ENCODE results near the gene DDRGK1.
"Not testable (repeated sequence)": the region's sequence is repeated elsewhere in the genome, so short reads cannot be mapped to it uniquely, and the experiment has no call there.

The DDRGK1 gene

DNA sequence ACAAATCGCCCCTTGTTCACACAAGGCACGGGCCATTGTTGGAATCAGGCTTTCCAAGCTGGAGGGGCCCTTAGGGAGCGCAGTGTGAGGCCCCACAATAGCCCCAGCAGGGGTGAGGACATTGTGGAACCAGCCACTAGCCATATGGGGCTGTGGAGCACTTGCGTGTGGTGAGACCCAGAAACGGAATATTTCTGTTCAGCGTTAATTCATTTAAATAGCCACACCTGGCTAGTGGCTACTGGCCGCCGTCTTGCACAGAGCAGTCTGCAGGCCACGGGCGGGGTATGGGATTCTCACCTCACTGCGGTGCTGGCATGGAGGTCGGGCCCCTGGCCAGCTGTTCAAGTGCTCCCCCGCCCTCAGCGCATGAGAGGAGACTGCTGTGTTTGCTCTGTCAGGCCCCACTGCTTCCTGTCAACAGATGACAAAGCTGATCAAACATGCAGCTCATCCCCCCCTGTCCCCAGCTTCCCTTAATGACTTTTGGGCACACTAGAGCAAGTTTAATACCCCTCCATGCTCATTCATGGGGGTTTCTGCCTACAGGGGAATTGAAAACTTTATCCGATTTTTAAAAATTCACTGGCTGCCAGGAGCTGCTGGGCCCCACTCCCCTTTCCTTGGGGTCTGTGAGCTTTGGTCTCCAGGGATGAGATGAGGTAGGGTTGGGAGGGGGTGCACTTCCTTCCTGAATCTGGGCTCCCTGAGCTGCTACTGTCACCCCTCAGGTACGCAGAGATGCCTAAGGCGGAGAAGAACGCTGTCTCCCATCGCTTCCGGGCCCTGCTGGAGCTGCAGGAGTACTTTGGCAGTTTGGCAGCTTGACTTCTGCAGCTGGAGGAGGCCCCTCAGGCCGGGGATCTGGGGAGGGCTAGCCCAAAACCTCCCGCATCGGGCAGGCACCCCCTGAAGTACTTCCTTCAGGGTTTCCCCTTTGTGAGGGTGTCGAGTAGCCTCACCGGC is 18.4 kb upstream of the DDRGK1 start:
- ChIA-PET CTCF (interaction anchor here (1.0 to 7.1 kb wide), 3 partner anchors 14 to 54 kb away, joined by 3 to 74 read pairs (median 4); partner anchors contain the start of gene ITPA), POLR2A (no interaction called here)

DNA sequence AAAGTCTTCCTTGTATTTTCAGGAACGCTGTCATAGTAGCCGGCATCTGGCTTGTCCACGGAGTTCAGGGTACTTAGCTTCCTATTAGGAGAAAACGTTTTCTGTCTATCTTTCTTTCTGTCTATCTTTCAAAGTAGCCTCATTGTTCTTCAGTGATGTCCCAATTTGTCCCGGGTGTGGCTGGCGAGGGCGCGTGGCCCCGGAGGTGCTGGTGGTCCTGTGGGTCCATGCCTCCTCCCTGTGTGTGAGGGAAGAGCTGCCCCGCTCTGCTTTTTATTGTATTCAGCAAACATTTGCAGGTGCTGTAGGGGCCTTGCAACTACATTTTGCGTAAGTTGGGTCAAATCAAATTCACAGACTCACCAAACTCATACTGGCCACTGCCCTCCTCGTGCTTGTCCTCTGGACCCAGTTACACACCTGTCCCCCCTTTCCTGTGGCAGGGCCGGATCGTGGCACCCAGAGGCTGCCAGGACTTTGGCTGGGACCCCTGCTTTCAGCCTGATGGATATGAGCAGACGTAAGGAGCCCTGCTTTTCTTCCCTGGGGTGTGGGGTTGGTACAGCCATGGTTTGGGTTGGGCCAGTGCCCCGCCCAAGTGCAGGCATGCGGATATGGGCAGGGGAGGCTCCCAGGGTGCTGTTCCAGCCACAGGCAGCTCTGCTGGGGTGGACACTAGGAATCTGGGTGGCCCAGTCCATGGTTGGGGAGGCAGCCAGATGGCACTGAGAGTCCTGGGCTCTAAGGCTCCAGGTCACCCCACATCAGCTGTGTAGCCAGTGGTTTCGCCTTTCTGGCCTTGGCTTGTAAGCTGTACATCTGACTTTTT is 17.1 kb upstream of the DDRGK1 start:
- TF ChIP-seq, protein P1, sequence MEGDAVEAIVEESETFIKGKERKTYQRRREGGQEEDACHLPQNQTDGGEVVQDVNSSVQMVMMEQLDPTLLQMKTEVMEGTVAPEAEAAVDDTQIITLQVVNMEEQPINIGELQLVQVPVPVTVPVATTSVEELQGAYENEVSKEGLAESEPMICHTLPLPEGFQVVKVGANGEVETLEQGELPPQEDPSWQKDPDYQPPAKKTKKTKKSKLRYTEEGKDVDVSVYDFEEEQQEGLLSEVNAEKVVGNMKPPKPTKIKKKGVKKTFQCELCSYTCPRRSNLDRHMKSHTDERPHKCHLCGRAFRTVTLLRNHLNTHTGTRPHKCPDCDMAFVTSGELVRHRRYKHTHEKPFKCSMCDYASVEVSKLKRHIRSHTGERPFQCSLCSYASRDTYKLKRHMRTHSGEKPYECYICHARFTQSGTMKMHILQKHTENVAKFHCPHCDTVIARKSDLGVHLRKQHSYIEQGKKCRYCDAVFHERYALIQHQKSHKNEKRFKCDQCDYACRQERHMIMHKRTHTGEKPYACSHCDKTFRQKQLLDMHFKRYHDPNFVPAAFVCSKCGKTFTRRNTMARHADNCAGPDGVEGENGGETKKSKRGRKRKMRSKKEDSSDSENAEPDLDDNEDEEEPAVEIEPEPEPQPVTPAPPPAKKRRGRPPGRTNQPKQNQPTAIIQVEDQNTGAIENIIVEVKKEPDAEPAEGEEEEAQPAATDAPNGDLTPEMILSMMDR (IDR thresholded peaks at IDR 0.05; ENCODE audit: insufficient read depth, low read length, missing control alignments): no peak
- ChIA-PET CTCF (interaction anchor here (0.9 to 7.1 kb wide), 4 partner anchors 11 to 108 kb away, joined by 3 to 74 read pairs (median 5); partner anchors contain the start of gene ITPA), POLR2A (no interaction called here)
- no peak overlapping the region for H3K4me3 ChIP-seq (ENCODE audit: low read depth, low read length)
- DNase-seq (ENCODE audit: low read depth, low spot score): no peak

More for the DNA sequence above, 18.4 kb upstream of the DDRGK1 start:
- DNase-seq (ENCODE audit: low read depth, low spot score): no peak
- TF ChIP-seq, protein P1 (IDR thresholded peaks at IDR 0.05; ENCODE audit: insufficient read depth, low read length, missing control alignments): no peak
- no peak overlapping the region for H3K4me3 ChIP-seq (ENCODE audit: low read depth, low read length)

DNA sequence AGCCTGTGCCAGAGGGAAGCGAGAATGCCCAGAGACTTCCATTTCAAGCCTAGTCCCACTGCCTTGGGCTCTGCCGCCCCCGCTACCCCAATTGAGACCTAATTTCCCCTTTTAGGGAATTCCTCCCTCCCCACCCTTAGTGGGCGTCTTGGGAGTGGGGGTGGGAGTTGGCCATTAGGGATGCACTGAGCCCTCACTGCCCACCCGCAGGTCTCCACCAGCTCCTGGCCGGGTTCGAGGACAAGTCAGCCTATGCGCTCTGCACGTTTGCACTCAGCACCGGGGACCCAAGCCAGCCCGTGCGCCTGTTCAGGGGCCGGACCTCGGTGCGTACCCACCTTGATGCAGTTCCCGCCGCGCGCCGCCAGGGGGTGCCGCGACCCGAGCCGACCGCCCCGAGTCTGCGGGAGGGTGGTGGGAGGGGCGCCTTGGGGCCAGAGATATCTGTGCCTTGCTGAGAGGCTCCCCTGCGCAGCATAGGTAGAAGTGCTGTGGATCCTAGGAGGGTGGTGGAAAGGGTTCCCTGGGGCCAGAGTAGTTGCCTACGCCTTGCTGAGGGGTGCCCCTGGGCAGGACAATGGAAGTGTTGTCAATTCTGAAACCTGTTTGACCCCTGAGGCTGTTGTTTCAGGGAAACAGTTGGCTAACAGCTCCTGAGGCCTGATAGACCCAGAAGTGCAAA is 14.0 kb upstream of the DDRGK1 start:
- POLR2A ChIA-PET: no interaction called here
- TF ChIP-seq, protein P1 (IDR thresholded peaks at IDR 0.05; ENCODE audit: insufficient read depth, low read length, missing control alignments): peak; percentile 95
- DNase-seq (ENCODE audit: low read depth, low spot score): no peak
- CTCF ChIA-PET: interaction anchor here (0.6 to 7.1 kb wide), 28 partner anchors 9 to 115 kb away, joined by 3 to 74 read pairs (median 6); partner anchors contain the start of genes ITPA and SLC4A11
- no peak overlapping the region for H3K4me3 ChIP-seq (ENCODE audit: low read depth, low read length)

DNA sequence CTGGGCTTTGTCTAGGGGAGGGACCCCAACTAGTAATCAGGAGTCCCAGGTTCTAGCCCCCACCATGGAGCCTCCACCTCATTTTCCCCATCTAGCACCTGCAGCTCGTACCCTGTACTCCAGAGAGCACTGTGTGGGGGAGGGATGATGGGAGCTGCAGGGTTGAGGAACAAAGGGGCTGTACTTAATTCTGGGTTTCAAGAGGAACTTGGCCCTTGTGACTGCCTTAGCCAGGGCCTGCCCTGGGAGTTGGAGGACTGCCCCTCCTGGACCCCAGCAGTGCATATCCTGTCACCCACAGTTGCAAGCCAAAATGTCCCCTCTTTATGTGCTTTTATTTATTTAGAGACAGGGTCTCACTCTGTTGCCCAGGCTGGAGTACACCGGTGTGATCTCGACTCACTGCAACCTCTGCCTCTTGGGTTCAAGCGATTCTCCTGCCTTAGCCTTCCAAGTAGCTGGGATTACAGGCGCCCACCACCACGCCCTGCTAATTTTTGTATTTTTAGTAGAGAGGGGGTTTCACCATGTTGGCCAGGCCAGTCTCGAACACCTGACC is 11.0 kb upstream of the DDRGK1 start:
- H3K4me3 ChIP-seq (ENCODE audit: low read depth, low read length); POLR2A ChIA-PET; DNase-seq (ENCODE audit: low read depth, low spot score): not testable (repeated sequence)
- CTCF ChIA-PET: interaction anchor here (1.9 kb wide), 1 partner anchor 102 kb away, joined by 4 read pairs; no protein-coding TSS in a partner anchor

DNA sequence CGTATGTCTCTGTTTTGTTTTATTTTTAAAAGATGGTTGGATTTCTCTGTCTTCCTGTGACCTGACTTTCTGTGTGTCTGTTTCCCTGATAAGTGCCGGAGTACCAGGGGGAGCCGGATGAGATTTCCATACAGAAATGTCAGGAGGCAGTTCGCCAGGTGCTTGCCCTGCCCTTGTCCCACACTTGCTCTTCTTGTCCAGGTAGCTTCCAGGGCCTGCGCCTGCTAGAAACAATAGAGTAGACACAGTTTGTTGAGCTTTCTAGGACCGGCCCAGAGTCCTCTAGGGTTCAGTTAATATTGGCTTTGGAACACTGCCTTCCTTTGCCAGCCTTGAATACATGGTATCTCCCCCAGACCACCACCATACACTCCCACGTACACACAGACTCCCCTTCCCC is 8.7 kb upstream of the DDRGK1 start:
- ChIA-PET CTCF (interaction anchor here (1.9 to 8.1 kb wide), 2 partner anchors 7 to 12 kb away, joined by 6 to 74 read pairs; no protein-coding TSS in a partner anchor), POLR2A (no interaction called here)
- TF ChIP-seq, protein P1 (IDR thresholded peaks at IDR 0.05; ENCODE audit: insufficient read depth, low read length, missing control alignments): no peak
- no peak overlapping the region for H3K4me3 ChIP-seq (ENCODE audit: low read depth, low read length)
- no peak for DNase-seq (ENCODE audit: low read depth, low spot score)

DNA sequence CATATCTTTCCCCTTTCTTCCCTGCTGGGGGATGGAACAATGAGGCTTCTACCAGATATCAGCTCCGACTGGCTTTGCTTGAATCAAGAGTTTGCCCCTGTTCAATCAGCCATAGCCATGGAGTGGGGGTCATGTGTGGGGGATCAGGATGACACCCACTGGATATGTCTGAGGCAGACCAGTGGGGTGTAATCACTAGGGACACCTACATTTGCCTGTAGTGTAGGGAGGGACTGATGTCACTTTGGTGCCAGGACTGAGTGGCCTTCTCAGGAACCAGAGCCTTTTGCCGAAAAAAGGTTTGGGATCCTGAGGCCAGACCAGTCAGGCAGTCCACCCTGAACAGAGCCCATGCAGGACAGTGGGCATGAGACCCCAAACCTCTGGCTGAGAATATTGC is 5.9 kb upstream of the DDRGK1 start:
- peak overlapping the region; percentile 89 for H3K4me3 ChIP-seq (ENCODE audit: low read depth, low read length)
- DNase-seq (ENCODE audit: low read depth, low spot score): no peak
- TF ChIP-seq, protein P1 (IDR thresholded peaks at IDR 0.05; ENCODE audit: insufficient read depth, low read length, missing control alignments): no peak
- ChIA-PET POLR2A (no interaction called here), CTCF (interaction anchor here (1.8 to 8.1 kb wide), 2 partner anchors 10 to 17 kb away, joined by 4 to 74 read pairs; no protein-coding TSS in a partner anchor)
